HepG2 (cell line): ENCODE measurements around the gene ZNF74. TPM values are rescaled to one million over a fixed set of nuclear protein-coding genes. Genes with fewer than 3 reads are reported as not detected.
"Not testable (repeated sequence)": the region's sequence is repeated elsewhere in the genome, so short reads cannot be mapped to it uniquely, and the experiment has no call there.

ENCODE experiments used
- ATAC-seq: fragments of 200-7000 bp; cut with Tn5 transposase; 3 replicates; pipeline ENCODE4 v1.9.1; 2020; ENCODE audit warnings: mild to moderate bottlenecking, moderate library complexity
- BruUV-seq: library from RNA; stranded (reverse); fragments of 400-500 nt; replicated peaks from 2 replicates; lab custom pipeline; 2021; lab: Mats Ljungman, UMichigan
- CTCF ChIA-PET: fragments of 300-600 bp; formaldehyde crosslinking; extraction: SDS; loops from one replicate; lab custom pipeline; 2021; ENCODE audit warnings: low total read pairs, inconsistent platforms, low intra/inter-chr PET ratio; lab: Yijun Ruan, JAX
- POLR2A ChIA-PET: fragments of 350-600 bp; sonication (Branson Sonifier 250); formaldehyde crosslinking; loops from one replicate; lab custom pipeline; 2020; ENCODE audit warnings: antibody characterized with exemption, inconsistent platforms; lab: Yijun Ruan, JAX
- DNase-seq: peaks from one replicate; pipeline ENCODE4 v3.0.0-alpha.2; 2015; ENCODE audit warnings: low spot score
- FAIRE-seq: peaks from 3 replicates; lab custom pipeline; 2011; peaks lifted over from hg19 to GRCh38; lab: Jason Lieb, UNC
- H2AFZ ChIP-seq: one replicate; pipeline ENCODE4 v1.6.1; 2011; ENCODE audit warnings: low read length, inconsistent platforms
- H3K27ac ChIP-seq: fragments of 300-600 bp; 3 replicates; pipeline ENCODE4 v1.8.0; 2011; ENCODE audit warnings: mixed run types, mild to moderate bottlenecking, mixed read lengths, low read length, inconsistent platforms; ENCODE audit not compliant: insufficient read depth; ENCODE audit errors: extremely low read length
- H3K27me3 ChIP-seq, 2 experiments: fragments of 200-600 bp in 1 of 2; 2 replicates in 1 of 2; 3 replicates in 1 of 2; pipeline versions ENCODE4 v1.6.0 to v1.8.0; 2011; ENCODE audit warnings: low read length in 2 of 2, mild to moderate bottlenecking in 2 of 2, moderate library complexity in 2 of 2, inconsistent platforms in 1 of 2; ENCODE audit not compliant: insufficient read depth in 2 of 2, control insufficient read depth in 1 of 2
- H3K36me3 ChIP-seq, 2 experiments: fragments of 200-600 bp in 1 of 2; replicated peaks in 1 of 2; 2 replicates in 1 of 2; 3 replicates in 1 of 2; pipeline versions ENCODE4 v1.5.1 to v1.8.0; 2011; ENCODE audit warnings: low read length in 2 of 2, inconsistent platforms in 1 of 2; ENCODE audit not compliant: insufficient read depth in 2 of 2, control insufficient read depth in 1 of 2
- H3K4me1 ChIP-seq: 2 replicates; pipeline ENCODE4 v1.5.1; 2012; ENCODE audit warnings: low read length, inconsistent platforms; ENCODE audit not compliant: insufficient read depth
- H3K4me2 ChIP-seq: 2 replicates; pipeline ENCODE4 v1.6.0; 2011; ENCODE audit warnings: low read depth, low read length, inconsistent platforms
- H3K4me3 ChIP-seq, 3 experiments: fragments of 200-600 bp in 1 of 3; sonication (generic), shearing (Covaris generic) in 1 of 3; replicated peaks in 1 of 3; 2 replicates each; pipeline ENCODE4 v1.5.1; 2011 to 2016; ENCODE audit warnings: low read length in 3 of 3, inconsistent platforms in 2 of 3, low read depth in 2 of 3, mild to moderate bottlenecking in 2 of 3, control low read depth in 1 of 3, mixed read lengths in 1 of 3; ENCODE audit not compliant: insufficient read depth in 1 of 3
- H3K79me2 ChIP-seq: one replicate; pipeline ENCODE4 v1.6.1; 2011; ENCODE audit warnings: low read length, inconsistent platforms; ENCODE audit not compliant: insufficient read depth
- H3K9ac ChIP-seq: 2 replicates; pipeline ENCODE4 v1.6.0; 2011; ENCODE audit warnings: mild to moderate bottlenecking, low read depth, low read length, inconsistent platforms; ENCODE audit not compliant: insufficient read depth
- H3K9me3 ChIP-seq: 2 replicates; pipeline ENCODE4 v1.5.1; 2012; ENCODE audit warnings: mild to moderate bottlenecking, low read length
- H4K20me1 ChIP-seq: 2 replicates; pipeline ENCODE4 v1.6.0; 2011; ENCODE audit warnings: inconsistent platforms, mild to moderate bottlenecking, low read length, moderate library complexity; ENCODE audit not compliant: insufficient read depth
- WGBS: methylation state at CpG from one replicate; pipeline ENCODE4 v1.1.6; 2017; ENCODE audit warnings: low lambda C conversion rate; 5-methylcytosine and 5-hydroxymethylcytosine counted together
- in situ Hi-C: cut with HindIII; loops from 2 replicates; pipeline ENCODE4 v1.10.0; 2017; ENCODE audit warnings: low pct_unique_long_range_greater_than_20kb; ENCODE audit not compliant: extremely low pct_ligation_motif_present
- intact Hi-C: fragments of 100-400 bp; cut with micrococcal nuclease; formaldehyde crosslinking; loops from one replicate; pipeline ENCODE4 v1.10.0; 2022; ENCODE audit not compliant: unreplicated experiment
- polyA plus RNA-seq, 8 experiments: library from polyadenylated mRNA; depleted of rRNA in 3 of 8; stranded (reverse) in 7 of 8; unstranded in 1 of 8; fragments of >200 nt; fragmentation: Illumina TruSeq in 4 of 8; extraction: Trizol in 4 of 8; gene quantifications; 2 replicates each; pipeline versions ENCODE4 v1.2.1 to v1.2.3, GENCODE V29; 2011 to 2016; ENCODE audit warnings: low read depth in 4 of 8, missing spikeins in 1 of 8, mixed read lengths in 1 of 8; ENCODE audit not compliant: insufficient read depth in 1 of 8
- total RNA-seq, 5 experiments: library from RNA; depleted of rRNA; stranded (reverse); fragments of >200 nt; fragmentation: Illumina TruSeq; extraction: Trizol; gene quantifications; 2 replicates each; pipeline ENCODE4 v1.2.3, GENCODE V29; 2016; ENCODE audit warnings: low read depth in 1 of 5

The ZNF74 gene
- total and polyA plus RNA-seq, 2 of the 13 experiments (the other 11 are each of a cell fraction or from before 2014, with no cell fraction given) = 6.3 to 9.1 TPM

GRCh38 chr22:20374130-20374529 lies 19.8 kb upstream of the ZNF74 start:
- peaks cover 0 to 16% of the 10 kb centered on the region in 2 experiments; a peak in 2 of 5 replicates for H3K27me3 ChIP-seq
- H2AFZ ChIP-seq, ATAC-seq, in situ Hi-C loops, CTCF ChIA-PET, FAIRE-seq, H3K9ac ChIP-seq, POLR2A ChIA-PET, H3K27ac ChIP-seq, H3K79me2 ChIP-seq, BruUV-seq, intact Hi-C loops, H3K4me3 ChIP-seq, DNase-seq, H4K20me1 ChIP-seq, H3K9me3 ChIP-seq, H3K36me3 ChIP-seq, H3K4me1 ChIP-seq, H3K4me2 ChIP-seq: not testable (repeated sequence)
- WGBS = 5% methylated on average over 1 of the region's 2 CpGs

- WGBS = 52% methylated on average over 8 of the region's 8 CpGs
- DNase-seq, H3K4me1 ChIP-seq, intact Hi-C loops, FAIRE-seq, ATAC-seq, H3K79me2 ChIP-seq, H3K9me3 ChIP-seq, H3K36me3 ChIP-seq, BruUV-seq, H3K4me2 ChIP-seq, H4K20me1 ChIP-seq, H3K27ac ChIP-seq, in situ Hi-C loops, H2AFZ ChIP-seq, H3K9ac ChIP-seq, CTCF ChIA-PET, POLR2A ChIA-PET, H3K4me3 ChIP-seq: not testable (repeated sequence)
- H3K27me3 ChIP-seq = peaks cover 0 to 13% of the 10 kb centered on the region in 2 experiments; a peak in 2 of 5 replicates
Measured at GRCh38 chr22:20376281-20376680, 17.7 kb upstream of the ZNF74 start.

GRCh38 chr22:20376983-20377382 lies 17.0 kb upstream of the ZNF74 start:
- intact Hi-C loops, H3K9me3 ChIP-seq, H3K27ac ChIP-seq, BruUV-seq, in situ Hi-C loops, H3K36me3 ChIP-seq, H3K4me1 ChIP-seq, POLR2A ChIA-PET, FAIRE-seq, H3K4me2 ChIP-seq, H4K20me1 ChIP-seq, ATAC-seq, DNase-seq, H3K79me2 ChIP-seq, H2AFZ ChIP-seq, CTCF ChIA-PET, H3K4me3 ChIP-seq, H3K9ac ChIP-seq: not testable (repeated sequence)
- H3K27me3 ChIP-seq = peaks cover 0 to 13% of the 10 kb centered on the region in 2 experiments; a peak in 2 of 5 replicates
- 65% methylated on average over 11 of the region's 11 CpGs for WGBS
